Measurements from ENCODE around the gene C2orf81. TPM values are rescaled to one million over a fixed set of nuclear protein-coding genes. Genes with fewer than 3 reads are reported as not detected.
"Not testable (repeated sequence)": the region's sequence is repeated elsewhere in the genome, so short reads cannot be mapped to it uniquely, and the experiment has no call there.

C2orf81 gene
- polyA plus RNA-seq, 3 donors = 0.43 to 2.4 (median 1.5) TPM

- WGBS, 3 donors = 60 to 90% (median 87%) methylated on average over 5 of the region's 5 CpGs
- no peak overlapping the region for H3K27ac ChIP-seq (ENCODE audit: low read depth, low read length)
These were observed 26.0 kb upstream of the C2orf81 start for GRCh38 chr2:74447230-74447999.

GRCh38 chr2:74444498-74445318, 23.3 kb upstream of the C2orf81 start:
- 21 to 33% (median 22%) methylated on average over 5 of the region's 5 CpGs for WGBS, 3 donors
- no peak overlapping the region for H3K27ac ChIP-seq (ENCODE audit: low read depth, low read length)

- H3K27ac ChIP-seq (ENCODE audit: low read depth, low read length) = not testable (repeated sequence)
- WGBS, 3 donors = 72 to 93% (median 92%) methylated on average over 16 of the region's 16 CpGs
These were observed 21.3 kb upstream of the C2orf81 start for GRCh38 chr2:74442483-74443297.

- WGBS, 3 donors = 7 to 14% (median 13%) methylated on average over 70 to 75 of the region's 75 CpGs
- H3K27ac ChIP-seq (ENCODE audit: low read depth, low read length) = no peak within 1 kb of the TSS
These were observed 20.5 kb upstream of the C2orf81 start, which contains the start of gene RTKN for GRCh38 chr2:74441690-74442482. Gene RTKN, minus strand, starts transcription at chr2:74441937. Its CDS starts 121 bp downstream, at chr2:74441816.

- 9 to 34% (median 22%) methylated on average over 31 to 33 of the region's 33 CpGs for WGBS, 3 donors
- H3K27ac ChIP-seq (ENCODE audit: low read depth, low read length) = no peak overlapping the region
These were observed 19.8 kb upstream of the C2orf81 start for GRCh38 chr2:74441170-74441689.

GRCh38 chr2:74440378-74441169, 19.2 kb upstream of the C2orf81 start:
- no peak overlapping the region for H3K27ac ChIP-seq (ENCODE audit: low read depth, low read length)
- 5 to 13% (median 11%) methylated on average over 37 to 45 of the region's 45 CpGs for WGBS, 3 donors

GRCh38 chr2:74439803-74440377, 18.5 kb upstream of the C2orf81 start:
- 3 to 16% (median 12%) methylated on average over 14 of the region's 14 CpGs for WGBS, 3 donors
- no peak overlapping the region for H3K27ac ChIP-seq (ENCODE audit: low read depth, low read length)

- no peak overlapping the region for H3K27ac ChIP-seq (ENCODE audit: low read depth, low read length)
- WGBS, 3 donors = 13 to 33% (median 31%) methylated on average over 3 of the region's 3 CpGs
These were observed 18.0 kb upstream of the C2orf81 start for GRCh38 chr2:74439373-74439772.

- WGBS, 3 donors = 84 to 100% (median 100%) methylated on average over 1 of the region's 1 CpG
These were observed 16.8 kb upstream of the C2orf81 start for GRCh38 chr2:74438248-74438647.

GRCh38 chr2:74436848-74437695, 15.7 kb upstream of the C2orf81 start:
- H3K27ac ChIP-seq (ENCODE audit: low read depth, low read length) = no peak overlapping the region
- 72 to 77% (median 72%) methylated on average over 6 of the region's 6 CpGs for WGBS, 3 donors

More at GRCh38 chr2:74438248-74438647, 16.8 kb upstream of the C2orf81 start:
- H3K27ac ChIP-seq (ENCODE audit: low read depth, low read length) = no peak overlapping the region

GRCh38 chr2:74436111-74436805, 14.8 kb upstream of the C2orf81 start:
- H3K27ac ChIP-seq (ENCODE audit: low read depth, low read length) = no peak overlapping the region
- WGBS, 3 donors = 77 to 87% (median 86%) methylated on average over 43 of the region's 43 CpGs

- H3K27ac ChIP-seq (ENCODE audit: low read depth, low read length) = no peak overlapping the region
- 88 to 90% (median 90%) methylated on average over 9 to 11 of the region's 11 CpGs for WGBS, 3 donors
These were observed 9.1 kb upstream of the C2orf81 start for GRCh38 chr2:74430502-74430901.

- H3K27ac ChIP-seq (ENCODE audit: low read depth, low read length) = no peak overlapping the region
- WGBS, 3 donors = 84 to 87% (median 84%) methylated on average over 18 of the region's 18 CpGs
These were observed 8.3 kb upstream of the C2orf81 start for GRCh38 chr2:74429487-74430451.

GRCh38 chr2:74428675-74429074, 7.3 kb upstream of the C2orf81 start:
- 86 to 93% (median 90%) methylated on average over 5 of the region's 5 CpGs for WGBS, 3 donors
- no peak overlapping the region for H3K27ac ChIP-seq (ENCODE audit: low read depth, low read length)

All from adipose tissue (tissue), 3 donors.